AG09309 (cell line): ENCODE results near the gene ASCL5.

Source experiments
- DNase-seq: peaks from one replicate; pipeline ENCODE4 v3.0.0-alpha.2; 2010; ENCODE audit warnings: low read depth
- H3K4me3 ChIP-seq: 2 replicates; pipeline ENCODE4 v1.5.1; 2011; ENCODE audit warnings: mild to moderate bottlenecking, low read depth, low read length, moderate library complexity; ENCODE audit not compliant: control insufficient read depth
- TF ChIP-seq, protein P1 (sequence below): IDR thresholded peaks from 2 replicates; pipeline ENCODE4 v1.5.1; 2011; ENCODE audit warnings: mild to moderate bottlenecking, low read depth, low read length, inconsistent platforms; ENCODE audit not compliant: insufficient read depth, control insufficient read depth; ENCODE audit errors: missing control alignments

Gene ASCL5

DNA sequence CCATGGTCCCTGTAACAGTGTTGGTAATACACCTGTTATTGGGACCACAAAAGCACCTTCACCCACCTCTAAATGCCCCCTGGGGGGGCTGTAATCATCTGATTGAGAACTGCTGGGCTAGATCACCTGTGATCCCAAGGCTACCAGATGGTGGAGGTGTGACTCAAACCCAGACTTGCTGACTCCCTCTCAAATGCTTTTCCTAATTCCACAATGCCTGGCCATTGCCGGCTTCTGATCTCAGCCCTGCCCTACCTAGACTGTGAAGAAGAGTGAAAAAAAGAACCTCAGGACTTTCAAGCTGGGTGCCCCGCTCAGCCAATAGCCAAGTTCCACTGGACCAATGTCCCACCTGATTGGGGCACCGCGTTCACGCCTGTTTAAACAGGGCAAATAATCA, 17.7 kb upstream of the ASCL5 start:
- no peak for DNase-seq
- TF ChIP-seq, protein P1, sequence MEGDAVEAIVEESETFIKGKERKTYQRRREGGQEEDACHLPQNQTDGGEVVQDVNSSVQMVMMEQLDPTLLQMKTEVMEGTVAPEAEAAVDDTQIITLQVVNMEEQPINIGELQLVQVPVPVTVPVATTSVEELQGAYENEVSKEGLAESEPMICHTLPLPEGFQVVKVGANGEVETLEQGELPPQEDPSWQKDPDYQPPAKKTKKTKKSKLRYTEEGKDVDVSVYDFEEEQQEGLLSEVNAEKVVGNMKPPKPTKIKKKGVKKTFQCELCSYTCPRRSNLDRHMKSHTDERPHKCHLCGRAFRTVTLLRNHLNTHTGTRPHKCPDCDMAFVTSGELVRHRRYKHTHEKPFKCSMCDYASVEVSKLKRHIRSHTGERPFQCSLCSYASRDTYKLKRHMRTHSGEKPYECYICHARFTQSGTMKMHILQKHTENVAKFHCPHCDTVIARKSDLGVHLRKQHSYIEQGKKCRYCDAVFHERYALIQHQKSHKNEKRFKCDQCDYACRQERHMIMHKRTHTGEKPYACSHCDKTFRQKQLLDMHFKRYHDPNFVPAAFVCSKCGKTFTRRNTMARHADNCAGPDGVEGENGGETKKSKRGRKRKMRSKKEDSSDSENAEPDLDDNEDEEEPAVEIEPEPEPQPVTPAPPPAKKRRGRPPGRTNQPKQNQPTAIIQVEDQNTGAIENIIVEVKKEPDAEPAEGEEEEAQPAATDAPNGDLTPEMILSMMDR: no peak
- H3K4me3 ChIP-seq: no peak overlapping the region

DNA sequence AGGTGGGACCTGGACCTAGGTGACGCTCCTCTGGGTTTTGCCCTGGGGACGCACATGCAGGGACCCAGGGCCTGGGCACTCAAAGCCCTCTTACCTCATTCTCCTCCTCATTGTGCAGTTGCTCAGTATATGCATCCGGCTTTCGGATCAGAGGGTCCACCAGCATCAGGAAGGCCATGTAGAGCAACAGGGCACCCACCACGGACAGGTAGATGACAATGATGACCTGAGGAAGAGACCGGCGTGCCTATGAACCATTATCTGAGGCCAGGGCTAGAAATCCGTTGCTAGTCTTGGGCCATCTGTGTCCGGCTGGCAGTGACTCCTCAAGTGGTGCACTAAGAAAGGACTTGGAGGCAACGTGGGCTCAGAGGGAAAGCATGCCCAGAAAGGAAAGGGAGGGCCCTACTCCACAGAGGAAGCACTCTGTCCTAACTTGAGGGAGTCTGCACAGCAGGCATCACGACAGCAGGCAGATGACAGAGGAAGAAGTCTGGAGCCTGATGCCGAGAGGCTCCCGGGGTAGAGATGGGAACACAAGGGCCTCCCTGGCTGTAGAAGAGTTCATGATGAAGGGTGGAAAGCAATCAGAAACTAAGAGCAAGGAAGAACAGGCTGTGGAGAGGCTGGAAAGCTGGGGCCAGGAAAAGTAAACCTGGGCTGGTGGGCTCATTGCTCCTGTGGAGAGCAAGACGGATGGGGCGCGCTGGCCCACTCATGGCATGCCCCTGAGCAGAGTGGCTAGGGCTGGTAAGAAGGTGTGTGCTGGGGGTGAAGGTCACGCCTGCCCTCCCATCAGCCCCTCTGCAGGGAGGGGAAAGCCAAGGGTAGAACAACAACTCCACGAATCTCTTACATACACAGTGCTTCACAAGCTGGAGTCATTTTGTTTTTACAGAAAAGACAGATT, 17.0 kb upstream of the ASCL5 start:
- DNase-seq: no peak
- TF ChIP-seq, protein P1: no peak
- H3K4me3 ChIP-seq: no peak overlapping the region

DNA sequence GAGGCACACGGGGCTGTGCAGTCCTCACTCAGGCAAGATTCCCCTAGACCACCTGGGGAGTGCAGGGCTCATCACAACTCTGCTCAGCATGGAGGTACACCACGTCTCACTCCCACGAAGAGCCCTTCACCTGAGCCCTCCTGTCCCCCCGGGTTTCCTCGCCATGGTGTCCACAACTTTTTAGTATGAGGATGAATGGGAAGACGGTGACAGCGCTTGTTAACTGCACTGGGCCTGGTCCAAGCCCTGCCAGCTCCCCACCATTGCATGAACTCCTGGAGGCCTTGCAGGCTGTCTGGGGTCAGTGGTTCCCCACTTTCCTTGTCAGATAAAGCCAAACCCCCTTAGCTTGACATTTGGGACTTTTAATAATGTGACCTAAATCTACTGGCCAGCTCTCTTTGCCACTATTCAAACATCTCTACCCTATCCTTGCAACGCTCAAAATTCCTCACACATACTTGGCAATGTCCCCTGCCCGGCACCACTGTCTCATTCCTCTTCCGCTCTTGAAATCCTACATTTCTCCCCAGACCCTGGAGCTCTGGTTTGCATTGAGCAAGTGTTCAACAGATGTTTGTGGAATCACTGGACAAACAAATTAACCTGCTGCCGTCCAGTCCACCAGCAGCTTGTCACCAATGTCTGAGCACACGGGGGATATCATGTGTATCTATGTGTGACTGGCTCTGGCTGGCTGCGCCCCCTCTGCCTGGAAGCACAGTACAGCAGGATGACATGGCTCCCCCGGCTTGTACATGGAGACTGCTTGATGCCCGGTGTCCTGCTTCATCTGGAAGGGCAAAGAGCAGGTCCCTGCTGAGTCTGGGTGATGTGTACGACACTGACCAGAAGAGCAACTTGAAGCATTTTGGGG, 16.1 kb upstream of the ASCL5 start:
- no peak for DNase-seq
- H3K4me3 ChIP-seq: no peak overlapping the region
- TF ChIP-seq, protein P1: no peak

DNA sequence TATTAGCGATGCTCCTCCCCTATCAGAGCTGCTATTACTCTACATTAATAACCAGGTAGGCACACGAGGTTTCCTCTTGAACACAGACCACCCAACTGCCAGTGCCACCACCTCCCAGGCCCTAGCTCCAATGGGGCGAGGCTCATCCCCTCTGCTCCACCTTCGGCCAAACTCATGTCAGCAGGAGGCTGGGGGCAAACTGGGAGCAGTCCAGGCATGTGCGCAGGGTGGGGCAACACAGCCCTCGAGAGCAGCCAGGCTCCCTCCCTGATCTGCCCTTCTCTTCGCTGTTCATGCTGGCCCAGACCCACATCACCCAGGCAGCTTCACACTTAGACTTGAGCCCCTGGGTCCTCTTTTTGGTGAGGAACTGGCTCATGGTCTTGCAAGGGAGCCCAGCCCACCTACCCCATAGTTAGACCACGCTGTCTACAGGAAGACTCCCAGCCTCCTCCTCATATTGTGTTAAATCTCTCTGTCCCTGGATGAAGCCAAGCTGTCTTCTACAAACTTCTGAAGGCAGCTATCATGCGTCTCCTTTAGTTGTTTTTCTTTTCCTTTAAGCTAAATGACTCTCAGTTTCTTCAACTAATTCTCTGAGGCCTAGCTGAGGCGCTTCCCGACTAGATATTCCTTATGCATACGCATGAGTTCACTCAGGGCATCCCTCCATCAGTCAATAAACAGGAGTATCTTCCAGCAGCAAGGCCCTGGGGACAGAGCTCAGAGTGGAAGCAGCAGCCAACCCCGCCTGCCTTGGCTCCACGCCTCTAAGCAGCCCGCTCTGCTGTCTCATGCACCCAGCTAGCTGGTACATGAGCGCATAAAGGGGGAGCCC, 15.2 kb upstream of the ASCL5 start:
- TF ChIP-seq, protein P1: no peak
- no peak overlapping the region for H3K4me3 ChIP-seq
- DNase-seq: no peak

DNA sequence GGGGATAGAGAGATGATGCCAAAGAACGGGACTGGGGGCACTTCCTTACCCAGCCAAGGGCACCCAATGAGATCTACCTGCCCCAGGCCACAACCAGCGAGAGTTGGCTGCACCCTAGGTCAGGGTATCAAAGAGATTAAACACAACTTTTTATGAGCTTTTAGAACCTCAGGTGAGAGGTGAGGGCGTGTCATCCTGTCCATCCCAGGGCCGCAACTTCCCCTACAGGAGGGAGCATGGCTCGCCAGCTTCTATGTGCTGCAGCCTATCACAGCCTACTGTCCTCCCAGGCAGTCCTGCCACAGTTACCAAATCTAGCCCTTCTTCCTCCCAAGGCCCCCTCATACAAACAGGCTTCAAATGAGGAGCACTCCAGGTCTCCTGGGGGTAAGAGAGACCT, 14.4 kb upstream of the ASCL5 start:
- TF ChIP-seq, protein P1: no peak
- no peak for DNase-seq
- no peak overlapping the region for H3K4me3 ChIP-seq

DNA sequence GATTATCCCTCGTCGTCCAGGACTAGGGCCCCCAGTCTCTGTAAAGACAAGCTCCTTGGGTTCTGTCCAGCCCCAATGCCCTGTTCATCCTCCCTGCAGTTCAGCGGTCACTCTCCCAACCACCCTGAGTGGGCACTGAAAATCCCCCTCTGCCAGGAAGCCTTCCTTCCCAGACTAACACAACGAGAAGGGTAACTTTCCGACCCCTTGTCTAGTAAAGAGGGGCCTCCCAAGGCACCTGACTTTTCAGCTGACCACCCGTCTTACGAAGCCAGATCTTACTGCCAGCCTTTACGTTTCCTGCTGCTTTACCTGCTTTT, 13.9 kb upstream of the ASCL5 start:
- TF ChIP-seq, protein P1: no peak
- DNase-seq: no peak
- no peak overlapping the region for H3K4me3 ChIP-seq
